H9 (cell line): ENCODE measurements around the gene HACD1. TPM values are rescaled to one million over a fixed set of nuclear protein-coding genes. Genes with fewer than 3 reads are reported as not detected.

Experiments
- DNase-seq: peaks from one replicate; pipeline ENCODE4 v3.0.0-alpha.2; 2017
- H2AFZ ChIP-seq: one replicate; pipeline ENCODE4 v1.6.1; 2013; ENCODE audit warnings: mild to moderate bottlenecking, low read length, control low read depth, moderate library complexity
- H2AK5ac ChIP-seq: 2 replicates; pipeline ENCODE4 v1.6.1; 2013; ENCODE audit warnings: low read length, control low read depth, mixed read lengths; ENCODE audit not compliant: insufficient read length
- H2BK120ac ChIP-seq: one replicate; pipeline ENCODE4 v1.6.1; 2013; ENCODE audit warnings: low read depth, mild to moderate bottlenecking, low read length, control low read depth, inconsistent platforms; ENCODE audit not compliant: poor library complexity, severe bottlenecking
- H2BK12ac ChIP-seq: 2 replicates; pipeline ENCODE4 v1.6.1; 2013; ENCODE audit warnings: low read length, control low read depth, mixed read lengths, low read depth; ENCODE audit not compliant: insufficient read length
- H2BK15ac ChIP-seq: 2 replicates; pipeline ENCODE4 v1.6.1; 2013; ENCODE audit warnings: low read depth, low read length, control low read depth
- H2BK20ac ChIP-seq: one replicate; pipeline ENCODE4 v1.6.1; 2013; ENCODE audit warnings: low read depth, mild to moderate bottlenecking, low read length, control low read depth, inconsistent platforms; ENCODE audit not compliant: poor library complexity, severe bottlenecking
- H2BK5ac ChIP-seq: 2 replicates; pipeline ENCODE4 v1.6.1; 2013; ENCODE audit warnings: low read length, control low read depth, mixed read lengths; ENCODE audit not compliant: insufficient read length
- H3K14ac ChIP-seq: 2 replicates; pipeline ENCODE4 v1.6.1; 2013; ENCODE audit warnings: low read length, control low read depth; ENCODE audit not compliant: insufficient read depth
- H3K18ac ChIP-seq: 2 replicates; pipeline ENCODE4 v1.6.1; 2013; ENCODE audit warnings: low read depth, mild to moderate bottlenecking, mixed read lengths, low read length, control low read depth; ENCODE audit not compliant: insufficient read length
- H3K23ac ChIP-seq: 2 replicates; pipeline ENCODE4 v1.6.1; 2013; ENCODE audit warnings: low read length, control low read depth, mixed read lengths, low read depth; ENCODE audit not compliant: insufficient read length
- H3K23me2 ChIP-seq: 2 replicates; pipeline ENCODE4 v1.6.1; 2013; ENCODE audit warnings: low read depth, mild to moderate bottlenecking, mixed read lengths, low read length, control low read depth; ENCODE audit not compliant: insufficient read length, poor library complexity, severe bottlenecking
- H3K27ac ChIP-seq: 2 replicates; pipeline ENCODE4 v1.5.1; 2013; ENCODE audit warnings: low read length, control low read depth, mixed read lengths, low read depth; ENCODE audit not compliant: insufficient read length
- H3K27me3 ChIP-seq: 2 replicates; pipeline ENCODE4 v1.6.1; 2013; ENCODE audit warnings: low read length, control low read depth, inconsistent platforms; ENCODE audit not compliant: insufficient read depth
- H3K4ac ChIP-seq: 2 replicates; pipeline ENCODE4 v1.6.1; 2013; ENCODE audit warnings: low read depth, mild to moderate bottlenecking, control low read depth, inconsistent platforms, low read length, moderate library complexity
- H3K4me1 ChIP-seq: 2 replicates; pipeline ENCODE4 v1.6.1; 2013; ENCODE audit warnings: low read length, control low read depth, inconsistent platforms; ENCODE audit not compliant: insufficient read depth
- H3K4me2 ChIP-seq: 2 replicates; pipeline ENCODE4 v1.6.1; 2013; ENCODE audit warnings: low read length, control low read depth, mixed read lengths; ENCODE audit not compliant: insufficient read length, insufficient read depth
- H3K56ac ChIP-seq: 2 replicates; pipeline ENCODE4 v1.6.1; 2013; ENCODE audit warnings: low read depth, mild to moderate bottlenecking, mixed read lengths, low read length, control low read depth; ENCODE audit not compliant: insufficient read length
- H3K79me1 ChIP-seq: 2 replicates; pipeline ENCODE4 v1.6.1; 2013; ENCODE audit warnings: low read depth, mild to moderate bottlenecking, moderate library complexity, low read length, control low read depth, inconsistent platforms; ENCODE audit not compliant: insufficient read depth, poor library complexity, severe bottlenecking
- H3K79me2 ChIP-seq: 2 replicates; pipeline ENCODE4 v1.6.1; 2013; ENCODE audit warnings: low read length, control low read depth, inconsistent platforms; ENCODE audit not compliant: insufficient read depth
- H3K9ac ChIP-seq: 2 replicates; pipeline ENCODE4 v1.6.1; 2013; ENCODE audit warnings: low read length, control low read depth, mixed read lengths; ENCODE audit not compliant: insufficient read length; ENCODE audit errors: extremely low read depth
- H3K9me3 ChIP-seq: one replicate; pipeline ENCODE4 v1.6.1; 2013; ENCODE audit warnings: low read depth, low read length, inconsistent platforms; ENCODE audit not compliant: control insufficient read depth
- H3T11ph ChIP-seq: one replicate; pipeline ENCODE4 v1.6.1; 2013; ENCODE audit warnings: mild to moderate bottlenecking, low read length, control low read depth, inconsistent platforms
- H4K20me1 ChIP-seq: one replicate; pipeline ENCODE4 v1.6.1; 2013; ENCODE audit not compliant: control insufficient read depth, insufficient read length, insufficient read depth
- H4K5ac ChIP-seq: 2 replicates; pipeline ENCODE4 v1.6.1; 2013; ENCODE audit warnings: low read depth, mild to moderate bottlenecking, mixed read lengths, low read length, control low read depth; ENCODE audit not compliant: insufficient read length
- H4K8ac ChIP-seq: replicated peaks from 2 replicates; pipeline ENCODE4 v1.6.1; 2013; ENCODE audit warnings: low read length, control low read depth, mixed read lengths, low read depth; ENCODE audit not compliant: insufficient read length
- H4K91ac ChIP-seq: 2 replicates; pipeline ENCODE4 v1.6.1; 2013; ENCODE audit warnings: low read depth, mild to moderate bottlenecking, moderate library complexity, mixed read lengths, low read length, control low read depth; ENCODE audit not compliant: insufficient read length
- H3K27ac Mint-ChIP-seq, 3 experiments: 2 replicates in 2 of 3; 3 replicates in 1 of 3; pipeline ENCODE4 v1.8.0; 2020 to 2021; ENCODE audit warnings: mixed read lengths in 3 of 3, mild to moderate bottlenecking in 1 of 3, moderate library complexity in 1 of 3
- H3K27me3 Mint-ChIP-seq: 2 replicates; pipeline ENCODE4 v1.8.0; 2021; ENCODE audit warnings: low read depth, mild to moderate bottlenecking, moderate library complexity, mixed read lengths
- H3K36me3 Mint-ChIP-seq, 3 experiments: 2 replicates in 2 of 3; 3 replicates in 1 of 3; pipeline ENCODE4 v1.8.0; 2020 to 2021; ENCODE audit warnings: low read depth in 3 of 3, mixed read lengths in 3 of 3; ENCODE audit not compliant: insufficient read depth in 1 of 3
- H3K4me1 Mint-ChIP-seq, 2 experiments: 2 replicates each; pipeline ENCODE4 v1.8.0; 2020; ENCODE audit warnings: mixed read lengths in 2 of 2
- H3K4me3 Mint-ChIP-seq, 2 experiments: 2 replicates in 1 of 2; 3 replicates in 1 of 2; pipeline ENCODE4 v1.8.0; 2020 to 2021; ENCODE audit warnings: mild to moderate bottlenecking in 2 of 2, mixed read lengths in 2 of 2, moderate library complexity in 1 of 2
- H3K9me3 Mint-ChIP-seq, 2 experiments: 2 replicates in 1 of 2; 3 replicates in 1 of 2; pipeline ENCODE4 v1.8.0; 2020; ENCODE audit warnings: mild to moderate bottlenecking in 2 of 2, mixed read lengths in 2 of 2, moderate library complexity in 1 of 2
- WGBS: extraction: QIAGEN DNeasy Blood & Tissue Kit; methylation state at CpG from one replicate; pipeline ENCODE4 v1.1.7; 2013; ENCODE audit warnings: missing lambda C conversion rate, low lambda C conversion rate, mixed read lengths; ENCODE audit not compliant: insufficient read length; ENCODE audit errors: extremely low coverage; 5-methylcytosine and 5-hydroxymethylcytosine counted together
- total RNA-seq: library from RNA; stranded (reverse); gene quantifications from 2 replicates; pipeline ENCODE4 v1.2.1, GENCODE V29; 2021
- TF ChIP-seq, protein P1 (sequence below): fragments of 200-600 bp; sonication (generic); conservative IDR thresholded peaks from 3 replicates; pipeline ENCODE4 v1.8.0; 2021; ENCODE audit warnings: antibody characterized with exemption, mild to moderate bottlenecking

HACD1 gene
- total RNA-seq, 1 experiment from 2014 or later = 25.0 TPM

DNA sequence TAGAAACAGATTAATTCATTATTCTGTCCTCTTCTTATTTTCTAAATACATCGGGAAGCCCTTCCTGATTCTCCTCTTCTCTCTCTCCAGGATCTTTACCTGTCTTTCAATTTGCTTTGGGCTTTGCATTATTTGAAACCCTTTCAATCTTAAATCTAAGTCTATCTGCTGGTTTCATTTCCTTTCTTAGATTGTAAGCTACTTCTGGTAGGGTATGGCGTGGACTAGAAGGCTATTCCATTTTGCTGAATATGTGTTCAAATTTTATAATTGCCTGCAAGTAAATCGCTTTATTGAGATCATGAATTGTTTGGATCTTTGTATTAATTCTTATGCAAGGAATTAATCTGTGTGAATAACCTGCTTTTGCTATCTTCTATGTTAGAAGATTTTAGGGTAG is 37.8 kb upstream of the HACD1 start:
- no peak overlapping the region for H2BK20ac ChIP-seq
- TF ChIP-seq, protein P1, sequence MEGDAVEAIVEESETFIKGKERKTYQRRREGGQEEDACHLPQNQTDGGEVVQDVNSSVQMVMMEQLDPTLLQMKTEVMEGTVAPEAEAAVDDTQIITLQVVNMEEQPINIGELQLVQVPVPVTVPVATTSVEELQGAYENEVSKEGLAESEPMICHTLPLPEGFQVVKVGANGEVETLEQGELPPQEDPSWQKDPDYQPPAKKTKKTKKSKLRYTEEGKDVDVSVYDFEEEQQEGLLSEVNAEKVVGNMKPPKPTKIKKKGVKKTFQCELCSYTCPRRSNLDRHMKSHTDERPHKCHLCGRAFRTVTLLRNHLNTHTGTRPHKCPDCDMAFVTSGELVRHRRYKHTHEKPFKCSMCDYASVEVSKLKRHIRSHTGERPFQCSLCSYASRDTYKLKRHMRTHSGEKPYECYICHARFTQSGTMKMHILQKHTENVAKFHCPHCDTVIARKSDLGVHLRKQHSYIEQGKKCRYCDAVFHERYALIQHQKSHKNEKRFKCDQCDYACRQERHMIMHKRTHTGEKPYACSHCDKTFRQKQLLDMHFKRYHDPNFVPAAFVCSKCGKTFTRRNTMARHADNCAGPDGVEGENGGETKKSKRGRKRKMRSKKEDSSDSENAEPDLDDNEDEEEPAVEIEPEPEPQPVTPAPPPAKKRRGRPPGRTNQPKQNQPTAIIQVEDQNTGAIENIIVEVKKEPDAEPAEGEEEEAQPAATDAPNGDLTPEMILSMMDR = no peak
- H3K23ac ChIP-seq = no peak overlapping the region
- no peak overlapping the region for H3K4me3 Mint-ChIP-seq
- no peak overlapping the region for H3K9ac ChIP-seq
- peaks cover 25 to 54% of the 10 kb centered on the region in 2 experiments for H3K4me1 Mint-ChIP-seq
- no peak overlapping the region for H2BK15ac ChIP-seq
- H4K5ac ChIP-seq = no peak overlapping the region
- H3K27ac ChIP-seq = no peak overlapping the region
- DNase-seq = no peak
- no peak overlapping the region for H3K18ac ChIP-seq
- H2AFZ ChIP-seq = no peak overlapping the region
- no CpG with 5 or more reads among the region's 3 CpGs for WGBS
- H3K4me2 ChIP-seq = no peak overlapping the region
- no peak overlapping the region for H2AK5ac ChIP-seq
- no peak overlapping the region for H3K27ac Mint-ChIP-seq
- H4K91ac ChIP-seq = no peak overlapping the region
- no peak overlapping the region for H3K56ac ChIP-seq
- no peak overlapping the region for H2BK120ac ChIP-seq
- peaks cover 6% of the 10 kb centered on the region for H3K79me1 ChIP-seq
- no peak overlapping the region for H2BK12ac ChIP-seq
- no peaks in the 10 kb centered on the region for H3K27me3 ChIP-seq
- H3K4ac ChIP-seq = no peak overlapping the region
- no peaks in the 10 kb centered on the region for H4K20me1 ChIP-seq
- H4K8ac ChIP-seq = no peak overlapping the region
- peaks cover 27% of the 10 kb centered on the region; the same call in 1 of the 2 replicates for H3K79me2 ChIP-seq
- H3K23me2 ChIP-seq = no peaks in the 10 kb centered on the region
- H3K9me3 ChIP-seq = peaks cover 13% of the 10 kb centered on the region
- peaks cover 35 to 51% of the 10 kb centered on the region in 2 experiments for H3K9me3 Mint-ChIP-seq
- H3T11ph ChIP-seq = no peak overlapping the region
- no peak overlapping the region for H3K14ac ChIP-seq
- peaks cover 19 to 72% (median 44%) of the 10 kb centered on the region in 3 experiments for H3K36me3 Mint-ChIP-seq
- no peaks in the 10 kb centered on the region for H3K27me3 Mint-ChIP-seq
- H3K4me1 ChIP-seq = peaks cover 3% of the 10 kb centered on the region; the same call in 1 of the 2 replicates
- no peak overlapping the region for H2BK5ac ChIP-seq
